Activated CD8-positive, alpha-beta memory T cell treated with anti-CD3 and anti-CD28 coated beads, Interleukin-2, amount 10 ng/mL, durations not matched to agents 7 days and 5 days (primary cell): Measurements from ENCODE around the gene SYT14. TPM values are rescaled to one million over a fixed set of nuclear protein-coding genes. Genes with fewer than 3 reads are reported as not detected.

Source experiments
- total RNA-seq, 2 experiments: library from RNA; stranded (reverse); gene quantifications; one replicate each; pipeline ENCODE4 v1.2.3, GENCODE V29; 2021

Gene SYT14
- total RNA-seq, 2 experiments from 2014 or later = not detected

Other genes starting within 250 kb of the SYT14 start
- gene HSD11B1, start 233.4 kb upstream of the SYT14 start, total RNA-seq = under 1 TPM in 1 of 2 experiments, not detected in 1; 0.91 TPM
- gene TRAF3IP3, start 182.2 kb upstream of the SYT14 start, total RNA-seq = 100 to 1,000 TPM; 351 to 406 TPM
- 1 to 10 TPM; 2.8 to 3.0 TPM for gene C1orf74, start 153.7 kb upstream of the SYT14 start, total RNA-seq
- 1 to 10 TPM; 1.3 to 1.7 TPM for gene IRF6, start 132.1 kb upstream of the SYT14 start, total RNA-seq
- gene UTP25, start 110.2 kb upstream of the SYT14 start, total RNA-seq = 1 to 10 TPM; 4.7 to 9.7 TPM